SK-N-SH (cell line): ENCODE measurements around the gene CKAP2. TPM values are rescaled to one million over a fixed set of nuclear protein-coding genes. Genes with fewer than 3 reads are reported as not detected.
"Not testable (repeated sequence)": the region's sequence is repeated elsewhere in the genome, so short reads cannot be mapped to it uniquely, and the experiment has no call there.

Experiments
- CTCF ChIA-PET: fragments of 300-600, 350-600 bp; formaldehyde crosslinking; extraction: SDS; loops from one replicate; lab custom pipeline; 2021; lab: Yijun Ruan, JAX
- POLR2A ChIA-PET: fragments of 350-600 bp; sonication (Branson Sonifier 250); formaldehyde crosslinking; extraction: SDS; loops from one replicate; lab custom pipeline; 2020; ENCODE audit warnings: antibody characterized with exemption, inconsistent platforms; lab: Yijun Ruan, JAX
- DNase-seq: peaks from one replicate; pipeline ENCODE4 v3.0.0; 2012
- H2AFZ ChIP-seq: fragments of 200-600 bp; sonication (generic); 2 replicates; pipeline ENCODE4 v1.8.1; 2016; ENCODE audit warnings: antibody characterized with exemption, mild to moderate bottlenecking, low read depth
- H3F3A ChIP-seq: fragments of 200-600 bp; sonication (generic); replicated peaks from 2 replicates; pipeline ENCODE3; 2016; ENCODE audit warnings: antibody characterized with exemption, mild to moderate bottlenecking; ENCODE audit not compliant: insufficient read depth
- H3K27ac ChIP-seq, 2 experiments: fragments of 200-500 bp in 1 of 2; fragments of 200-600 bp in 1 of 2; sonication (Bioruptor generic) in 1 of 2; sonication (generic), shearing (Covaris generic) in 1 of 2; 2 replicates each; pipeline versions ENCODE4 v1.5.1 to v1.6.1; 2014 to 2016; ENCODE audit warnings: low read depth in 2 of 2, inconsistent platforms in 1 of 2, low read length in 1 of 2, mild to moderate bottlenecking in 1 of 2, mixed read lengths in 1 of 2
- H3K27me3 ChIP-seq: fragments of 200-600 bp; sonication (generic), shearing (Covaris generic); 2 replicates; pipeline ENCODE4 v1.6.1; 2016; ENCODE audit warnings: mixed run types; ENCODE audit not compliant: insufficient read depth
- H3K36me3 ChIP-seq, 2 experiments: fragments of 200-500 bp in 1 of 2; fragments of 200-600 bp in 1 of 2; sonication (Bioruptor generic) in 1 of 2; sonication (generic) in 1 of 2; replicated peaks in 1 of 2; 2 replicates each; pipeline versions ENCODE3 to v1.5.1; 2014 to 2016; ENCODE audit warnings: low read length in 1 of 2, mild to moderate bottlenecking in 1 of 2; ENCODE audit not compliant: insufficient read depth in 2 of 2, control insufficient read depth in 1 of 2
- H3K4me1 ChIP-seq, 2 experiments: fragments of 200-500 bp in 1 of 2; fragments of 200-600 bp in 1 of 2; sonication (Bioruptor generic) in 1 of 2; sonication (generic), shearing (Covaris generic) in 1 of 2; 2 replicates each; pipeline versions ENCODE4 v1.5.1 to v1.6.1; 2014 to 2016; ENCODE audit warnings: low read depth in 1 of 2, low read length in 1 of 2, mixed run types in 1 of 2; ENCODE audit not compliant: insufficient read depth in 2 of 2, control insufficient read depth in 1 of 2
- H3K4me2 ChIP-seq: fragments of 200-600 bp; sonication (generic), shearing (Covaris generic); 2 replicates; pipeline ENCODE4 v1.6.1; 2017; ENCODE audit warnings: mixed run types
- H3K4me3 ChIP-seq, 2 experiments: fragments of 200-500 bp in 1 of 2; fragments of 200-600 bp in 1 of 2; sonication (Bioruptor generic) in 1 of 2; sonication (generic), shearing (Covaris generic) in 1 of 2; 2 replicates each; pipeline versions ENCODE4 v1.5.1 to v1.8.1; 2014 to 2016; ENCODE audit warnings: low read depth in 2 of 2, inconsistent platforms in 1 of 2, low read length in 1 of 2, mild to moderate bottlenecking in 1 of 2, mixed read lengths in 1 of 2, moderate library complexity in 1 of 2
- H3K79me2 ChIP-seq: fragments of 200-600 bp; sonication (generic); 2 replicates; pipeline ENCODE4 v1.8.1; 2017; ENCODE audit warnings: mild to moderate bottlenecking; ENCODE audit not compliant: insufficient read depth
- H3K9ac ChIP-seq: fragments of 200-600 bp; sonication (generic); 2 replicates; pipeline ENCODE4 v1.6.1; 2017; ENCODE audit warnings: mixed run types
- H3K9me2 ChIP-seq: fragments of 200-600 bp; sonication (generic); 2 replicates; pipeline ENCODE4 v1.6.1; 2017; ENCODE audit warnings: mixed run types
- H3K9me3 ChIP-seq: fragments of 200-600 bp; sonication (generic); 2 replicates; pipeline ENCODE4 v1.6.1; 2017; ENCODE audit warnings: mixed run types, mild to moderate bottlenecking, moderate library complexity
- H4K20me1 ChIP-seq: fragments of 200-600 bp; sonication (generic); 2 replicates; pipeline ENCODE4 v1.6.1; 2017; ENCODE audit warnings: mild to moderate bottlenecking, mixed run types; ENCODE audit not compliant: insufficient read depth
- ELF1 ChIP-seq: IDR thresholded peaks from 2 replicates; pipeline ENCODE4 v1.4.0; 2012
- FOXJ3 ChIP-seq: sonication (generic); formaldehyde crosslinking; IDR thresholded peaks from 2 replicates; pipeline ENCODE4 v1.5.1; 2020; ENCODE audit warnings: mild to moderate bottlenecking, missing genetic modification reagents
- FOXM1 ChIP-seq: IDR thresholded peaks from 2 replicates; pipeline ENCODE4 v1.4.0; 2012; ENCODE audit warnings: low read depth, mild to moderate bottlenecking
- GATA2 ChIP-seq: sonication (generic); formaldehyde crosslinking; IDR thresholded peaks from 2 replicates; pipeline ENCODE4 v1.5.0; 2020; ENCODE audit warnings: mild to moderate bottlenecking, missing genetic modification reagents
- IRF3 ChIP-seq: fragments of 150-350 bp; IDR thresholded peaks from 2 replicates; pipeline ENCODE4 v1.6.1; 2016; ENCODE audit warnings: mild to moderate bottlenecking, low read depth, low read length
- JUND ChIP-seq: IDR thresholded peaks from 2 replicates; pipeline ENCODE4 v1.4.0; 2012
- RAD21 ChIP-seq: IDR thresholded peaks from 2 replicates; pipeline ENCODE4 v1.6.1; 2012; ENCODE audit warnings: mild to moderate bottlenecking, low read length
- RCOR1 ChIP-seq: fragments of 150-350 bp; IDR thresholded peaks from 2 replicates; pipeline ENCODE4 v1.6.1; 2017; ENCODE audit warnings: antibody characterized with exemption, low read length
- REST ChIP-seq: IDR thresholded peaks from 2 replicates; pipeline ENCODE4 v1.6.1; 2012; ENCODE audit warnings: mild to moderate bottlenecking, low read depth, low read length, moderate library complexity
- SMC3 ChIP-seq: IDR thresholded peaks from 2 replicates; pipeline ENCODE4 v1.6.1; 2012; ENCODE audit warnings: low read depth, low read length, improper control_type of control experiment
- TEAD4 ChIP-seq: IDR thresholded peaks from 2 replicates; pipeline ENCODE4 v1.4.0; 2012; ENCODE audit warnings: mild to moderate bottlenecking, borderline replicate concordance; ENCODE audit not compliant: insufficient read depth
- USF2 ChIP-seq: fragments of 150-350 bp; IDR thresholded peaks from 2 replicates; pipeline ENCODE4 v1.6.1; 2017; ENCODE audit warnings: antibody characterized with exemption, low read length, low read depth, borderline replicate concordance
- WGBS: methylation state at CpG from one replicate; pipeline ENCODE4 v1.1.6; 2017; ENCODE audit warnings: low lambda C conversion rate; 5-methylcytosine and 5-hydroxymethylcytosine counted together
- polyA plus RNA-seq, 3 experiments: library from polyadenylated mRNA; depleted of rRNA; stranded (reverse); fragments of >200 nt; gene quantifications; 2 replicates each; pipeline ENCODE4 v1.2.3, GENCODE V29; 2012

Gene CKAP2
- polyA plus RNA-seq, 1 of the 3 experiments (the other 2 are of a cell fraction): 7.1 TPM

- WGBS: 60% methylated on average over 4 of the region's 4 CpGs
- ChIA-PET POLR2A (no interaction called here), CTCF (interaction anchor here (0.6 to 2.5 kb wide), 3 partner anchors 13 to 32 kb away, joined by 3 to 11 read pairs (median 7); partner anchors contain the start of gene VPS36)
- H3K36me3 ChIP-seq: peaks cover 47 to 49% of the 10 kb centered on the region in 2 experiments
- peaks cover 4 to 10% of the 10 kb centered on the region in 2 experiments; a peak in 3 of 4 replicates for H3K4me1 ChIP-seq
- peaks cover 3% of the 10 kb centered on the region; the same call in 1 of the 2 replicates for H4K20me1 ChIP-seq
- peaks cover 98% of the 10 kb centered on the region for H3K79me2 ChIP-seq
- no peaks in the 10 kb centered on the region for H3K27me3 ChIP-seq
- DNase-seq: no peak
- peaks cover 7% of the 10 kb centered on the region for H3F3A ChIP-seq
- no peak overlapping the region for H3K27ac ChIP-seq
- H2AFZ ChIP-seq: no peak overlapping the region
- H3K9me3 ChIP-seq: no peaks in the 10 kb centered on the region
- no peak overlapping the region for H3K4me3 ChIP-seq
- no peaks in the 10 kb centered on the region for H3K9me2 ChIP-seq
- no peak overlapping the region for H3K9ac ChIP-seq
- H3K4me2 ChIP-seq: no peak overlapping the region
- no peak for TF ChIP-seq RAD21
- TF ChIP-seq USF2: no peak
- no peak for TF ChIP-seq REST
- no peak for TF ChIP-seq IRF3
- no peak for TF ChIP-seq RCOR1
- no peak for TF ChIP-seq ELF1
- no peak for TF ChIP-seq SMC3
- TF ChIP-seq JUND: no peak
- TF ChIP-seq TEAD4: no peak
- TF ChIP-seq FOXM1: no peak
- TF ChIP-seq GATA2 (CRISPR knock-in tag): no peak
- TF ChIP-seq FOXJ3 (CRISPR knock-in tag): no peak
Measured at GRCh38 chr13:52463526-52463925, 8.2 kb downstream of the CKAP2 start.

- DNase-seq, H3K4me3 ChIP-seq, H3K9me2 ChIP-seq, H3K9me3 ChIP-seq, H4K20me1 ChIP-seq, H3K9ac ChIP-seq, H3K4me2 ChIP-seq, H3K27me3 ChIP-seq, POLR2A ChIA-PET, H3K27ac ChIP-seq, H3K4me1 ChIP-seq, H3F3A ChIP-seq, H2AFZ ChIP-seq: not testable (repeated sequence)
- peaks cover 46 to 54% of the 10 kb centered on the region in 2 experiments for H3K36me3 ChIP-seq
- CTCF ChIA-PET: interaction anchor here (1.0 kb wide), 1 partner anchor 125 kb away, joined by 3 read pairs; no protein-coding TSS in a partner anchor
- 98% methylated on average over 2 of the region's 2 CpGs for WGBS
- H3K79me2 ChIP-seq: peaks cover 82% of the 10 kb centered on the region
Measured at GRCh38 chr13:52468487-52468886, 13.2 kb downstream of the CKAP2 start.

GRCh38 chr13:52480677-52481428 lies 25.6 kb downstream of the CKAP2 start:
- Histone ChIP-seq H3K36me3 (peaks cover 13 to 15% of the 10 kb centered on the region in 2 experiments), H3F3A (peaks cover 15% of the 10 kb centered on the region)
- H4K20me1 ChIP-seq, H3K9me2 ChIP-seq, H3K79me2 ChIP-seq, H3K27me3 ChIP-seq, H3K4me1 ChIP-seq, H3K9ac ChIP-seq, DNase-seq, H3K4me3 ChIP-seq, H2AFZ ChIP-seq, H3K9me3 ChIP-seq, H3K4me2 ChIP-seq, POLR2A ChIA-PET, H3K27ac ChIP-seq: not testable (repeated sequence)
- WGBS: 92% methylated on average over 6 of the region's 7 CpGs
- CTCF ChIA-PET: interaction anchor here (1.3 kb wide), 1 partner anchor 671 kb away, joined by 5 read pairs; no protein-coding TSS in a partner anchor
